Thyroid gland (tissue), 4 donors: ENCODE measurements around the gene MGME1. TPM values are rescaled to one million over a fixed set of nuclear protein-coding genes. Genes with fewer than 3 reads are reported as not detected.

Experiments
- DNase-seq, 2 donors: peaks; one replicate each; pipeline ENCODE4 v3.0.0-alpha.2; 2019
- H3K27ac ChIP-seq, 3 donors: fragments of 200-600 bp; sonication (generic); 1 replicate in 2 of 3; 2 replicates in 1 of 3; pipeline ENCODE4 v1.5.1; 2016 to 2019; ENCODE audit warnings: mild to moderate bottlenecking in 1 of 3, moderate library complexity in 1 of 3
- H3K27me3 ChIP-seq: fragments of 200-600 bp; sonication (generic); one replicate; pipeline ENCODE4 v1.5.1; 2019
- H3K36me3 ChIP-seq, 2 donors: fragments of 200-600 bp; sonication (generic); one replicate each; pipeline ENCODE4 v1.5.1; 2016 to 2019
- H3K4me1 ChIP-seq, 2 donors: fragments of 200-600 bp; sonication (generic); one replicate each; pipeline ENCODE4 v1.5.1; 2017 to 2019
- H3K4me3 ChIP-seq, 3 donors: fragments of 200-600 bp; sonication (generic); replicated peaks in 1 of 3; 1 replicate in 2 of 3; 2 replicates in 1 of 3; pipeline ENCODE4 v1.5.1; 2016; ENCODE audit warnings: mild to moderate bottlenecking in 1 of 3
- H3K9me3 ChIP-seq: fragments of 200-600 bp; sonication (generic); one replicate; pipeline ENCODE4 v1.5.1; 2017
- CTCF ChIP-seq, 6 experiments: fragments of 200-600 bp in 3 of 6; fragments of 450-650 bp in 3 of 6; sonication (generic) in 3 of 6; IDR thresholded peaks; one replicate each; pipeline ENCODE4 v1.5.1; 2016 to 2019; ENCODE audit warnings: antibody characterized with exemption in 6 of 6, mild to moderate bottlenecking in 2 of 6, inconsistent platforms in 1 of 6, moderate library complexity in 1 of 6
- POLR2A ChIP-seq, 2 donors: fragments of 450-650 bp; IDR thresholded peaks; one replicate each; pipeline ENCODE4 v1.6.1; 2017; ENCODE audit warnings: antibody characterized with exemption in 2 of 2, mild to moderate bottlenecking in 2 of 2, moderate library complexity in 1 of 2
- WGBS, 2 donors: methylation state at CpG; one replicate each; pipeline ENCODE4 v1.1.5; 2017; 5-methylcytosine and 5-hydroxymethylcytosine counted together
- intact Hi-C: fragments of 100-400 bp; cut with DNase I; formaldehyde crosslinking; loops from one replicate; pipeline ENCODE4 v1.15.1; 2023
- total RNA-seq, 4 donors: library from RNA; depleted of rRNA; stranded (reverse); fragments of >200 nt; gene quantifications; one replicate each; pipeline ENCODE4 v1.2.3, GENCODE V29; 2016

Gene MGME1
- total RNA-seq, 4 donors from 2014 or later, result 14.6 to 24.2 (median 16.8) TPM

GRCh38 chr20:17964073-17964472, 4.7 kb upstream of the MGME1 start:
- intact Hi-C loops, result no loop called here
- WGBS, 2 donors, result 85 to 91% methylated on average over 1 of the region's 1 CpG
- Histone ChIP-seq H3K36me3 (no peaks in the 10 kb centered on the region), H3K4me1 (peaks cover 63 to 67% of the 10 kb centered on the region in 2 donors), H3K4me3 (no peak overlapping the region), H3K9me3 (no peaks in the 10 kb centered on the region), H3K27ac (peak overlapping the region; percentile 98 to 99 (median 99)), H3K27me3 (no peaks in the 10 kb centered on the region)
- TF ChIP-seq CTCF (IDR thresholded peaks at IDR 0.05) (no peak), POLR2A (IDR thresholded peaks at IDR 0.05) (no peak)
- no peak for DNase-seq

GRCh38 chr20:17964632-17965031, 4.2 kb upstream of the MGME1 start:
- no peaks in the 10 kb centered on the region for H3K9me3 ChIP-seq
- WGBS, 2 donors, result 39 to 48% methylated on average over 3 of the region's 3 CpGs
- intact Hi-C loops, result no loop called here
- H3K4me3 ChIP-seq, result no peak overlapping the region
- H3K27me3 ChIP-seq, result no peaks in the 10 kb centered on the region
- peaks cover 58 to 63% of the 10 kb centered on the region in 2 donors for H3K4me1 ChIP-seq
- peak overlapping the region; percentile 98 to 99 (median 99) for H3K27ac ChIP-seq
- no peak for DNase-seq
- TF ChIP-seq POLR2A (IDR thresholded peaks at IDR 0.05) (no peak), CTCF (IDR thresholded peaks at IDR 0.05) (no peak)
- H3K36me3 ChIP-seq, result no peaks in the 10 kb centered on the region

- H3K9me3 ChIP-seq, result no peaks in the 10 kb centered on the region
Observed at GRCh38 chr20:17965042-17965697, 3.6 kb upstream of the MGME1 start.

GRCh38 chr20:17966432-17967310, 2.1 kb upstream of the MGME1 start:
- Histone ChIP-seq H3K36me3 (no peaks in the 10 kb centered on the region), H3K27me3 (no peaks in the 10 kb centered on the region), H3K4me1 (peaks cover 57 to 61% of the 10 kb centered on the region in 2 donors), H3K9me3 (no peaks in the 10 kb centered on the region), H3K4me3 (peak overlapping the region; percentile 2 to 88 (median 81)), H3K27ac (peak overlapping the region; percentile 98 to 99 (median 99))
- intact Hi-C loops, result no loop called here
- 4 to 9% methylated on average over 9 of the region's 9 CpGs for WGBS, 2 donors
- DNase-seq, result no peak
- TF ChIP-seq CTCF (IDR thresholded peaks at IDR 0.05) (peak in 4 of 6 experiments; percentile 27 to 58 (median 36)), POLR2A (IDR thresholded peaks at IDR 0.05) (peak in 1 of 2 donors; percentile 5)

More at GRCh38 chr20:17965042-17965697, 3.6 kb upstream of the MGME1 start:
- H3K4me1 ChIP-seq, result peaks cover 57 to 61% of the 10 kb centered on the region in 2 donors
- peak overlapping the region in 1 of 3 donors; percentile 88 for H3K4me3 ChIP-seq
- H3K27ac ChIP-seq, result peak overlapping the region; percentile 98 to 99 (median 99)
- no peaks in the 10 kb centered on the region for H3K36me3 ChIP-seq
- DNase-seq, result no peak
- 49 to 55% methylated on average over 9 of the region's 9 CpGs for WGBS, 2 donors
- intact Hi-C loops, result no loop called here
- H3K27me3 ChIP-seq, result no peaks in the 10 kb centered on the region
- no peak for TF ChIP-seq POLR2A (IDR thresholded peaks at IDR 0.05)
- no peak for TF ChIP-seq CTCF (IDR thresholded peaks at IDR 0.05)
